Transverse colon (tissue), 4 donors: ENCODE measurements around the gene ARRDC2. TPM values are rescaled to one million over a fixed set of nuclear protein-coding genes. Genes with fewer than 3 reads are reported as not detected.

Experiments used
- DNase-seq: peaks from one replicate; pipeline ENCODE4 v3.0.0-alpha.2; 2019
- H3K27ac ChIP-seq, 4 donors: fragments of 200-600 bp; sonication (generic); 2 replicates each; pipeline ENCODE4 v1.5.1; 2016 to 2018; ENCODE audit warnings: inconsistent platforms in 4 of 4
- H3K27me3 ChIP-seq: fragments of 200-600 bp; sonication (generic); 2 replicates; pipeline ENCODE4 v1.5.1; 2017; ENCODE audit warnings: inconsistent platforms
- H3K36me3 ChIP-seq, 4 donors: fragments of 200-600 bp; sonication (generic); 2 replicates each; pipeline ENCODE4 v1.5.1; 2017 to 2019; ENCODE audit warnings: inconsistent platforms in 4 of 4
- H3K4me1 ChIP-seq, 4 donors: fragments of 200-600 bp; sonication (generic); 2 replicates each; pipeline ENCODE4 v1.5.1; 2017 to 2020; ENCODE audit warnings: inconsistent platforms in 4 of 4
- H3K4me3 ChIP-seq, 4 donors: fragments of 200-600 bp; sonication (generic); 1 replicate in 1 of 4; 2 replicates in 3 of 4; pipeline versions ENCODE4 v1.5.1 to v1.6.1; 2017 to 2019; ENCODE audit warnings: inconsistent platforms in 4 of 4
- H3K9me3 ChIP-seq, 2 donors: fragments of 200-600 bp; sonication (generic); 2 replicates each; pipeline ENCODE4 v1.5.1; 2017 to 2019; ENCODE audit warnings: inconsistent platforms in 2 of 2
- CTCF ChIP-seq, 5 experiments: fragments of 200-600 bp in 3 of 5; fragments of 450-650 bp in 2 of 5; sonication (generic) in 3 of 5; IDR thresholded peaks; 1 replicate in 2 of 5; 2 replicates in 3 of 5; pipeline ENCODE4 v1.5.1; 2016 to 2017; ENCODE audit warnings: antibody characterized with exemption in 5 of 5, inconsistent platforms in 3 of 5, mild to moderate bottlenecking in 2 of 5, moderate library complexity in 1 of 5
- EP300 ChIP-seq: sonication (generic); formaldehyde crosslinking; IDR thresholded peaks from one replicate; pipeline ENCODE4 v1.6.1; 2017; ENCODE audit warnings: antibody characterized with exemption, low read depth
- POLR2A ChIP-seq: fragments of 450-650 bp; IDR thresholded peaks from one replicate; pipeline ENCODE4 v1.6.1; 2016; ENCODE audit warnings: antibody characterized with exemption, mild to moderate bottlenecking, moderate library complexity
- POLR2AphosphoS5 ChIP-seq, 3 donors: sonication (generic); formaldehyde crosslinking; IDR thresholded peaks; one replicate each; pipeline ENCODE4 v1.6.1; 2016; ENCODE audit warnings: antibody characterized with exemption in 3 of 3
- WGBS, 2 donors: methylation state at CpG; one replicate each; pipeline ENCODE4 v1.1.5; 2018; ENCODE audit warnings: low coverage in 1 of 2; 5-methylcytosine and 5-hydroxymethylcytosine counted together
- in situ Hi-C, 4 donors: fragments of 200-750 bp; cut with MboI; loops; one replicate each; pipeline versions ENCODE4 v1.15.0 to v1.15.1; 2017; ENCODE audit warnings: low sequenced_read_pairs in 3 of 4, low pct_ligation_motif_present in 1 of 4, low pct_unique_long_range_greater_than_20kb in 1 of 4
- intact Hi-C: fragments of 100-400 bp; cut with DNase I; formaldehyde crosslinking; loops from one replicate; pipeline ENCODE4 v1.15.1; 2023; ENCODE audit warnings: low total_unique reads
- total RNA-seq, 4 donors: library from RNA; depleted of rRNA; stranded (reverse); fragments of >200 nt; gene quantifications; one replicate each; pipeline ENCODE4 v1.1.0, GENCODE V29; 2016

The ARRDC2 gene
- total RNA-seq, 4 donors from 2014 or later = 28.9 to 69.6 (median 42.7) TPM

GRCh38 chr19:17998827-17999150 is 9.2 kb upstream of the ARRDC2 start:
- peaks cover 13% of the 10 kb centered on the region for H3K27me3 ChIP-seq

GRCh38 chr19:17999684-18000479 is 8.1 kb upstream of the ARRDC2 start:
- peak; percentile 60 for DNase-seq
- intact Hi-C loops (loop anchor here (10.0 kb wide), 1 partner anchor 145 kb away; the partner anchor contains the start of gene RPL18A), in situ Hi-C loops (loop anchor here in 3 of 4 donors (5.0 to 25.0 kb wide), 5 partner anchors 55 to 138 kb away; partner anchors contain the start of genes RPL18A (in 1 of the 3) and SLC5A5 (in 1 of the 3))
- H3K9me3 ChIP-seq = no peaks in the 10 kb centered on the region
- TF ChIP-seq CTCF (IDR thresholded peaks at IDR 0.05) = no peak
- TF ChIP-seq POLR2A = no peak
- TF ChIP-seq POLR2AphosphoS5 (IDR thresholded peaks at IDR 0.05) = no peak
- TF ChIP-seq EP300 = no peak
- H3K27me3 ChIP-seq = peaks cover 6% of the 10 kb centered on the region
- no peaks in the 10 kb centered on the region for H3K36me3 ChIP-seq
- H3K4me3 ChIP-seq = peak overlapping the region in 1 of 4 donors; percentile 86
- H3K27ac ChIP-seq = peak overlapping the region; percentile 89 to 92 (median 90)
- 59 to 76% methylated on average over 7 to 20 of the region's 21 CpGs for WGBS, 2 donors
- H3K4me1 ChIP-seq = peaks cover 4 to 28% (median 19%) of the 10 kb centered on the region in 4 donors

More at GRCh38 chr19:17998827-17999150, 9.2 kb upstream of the ARRDC2 start:
- no peak for TF ChIP-seq POLR2A
- Histone ChIP-seq H3K36me3 (no peaks in the 10 kb centered on the region), H3K4me1 (peaks cover 4 to 28% (median 19%) of the 10 kb centered on the region in 4 donors), H3K4me3 (no peak overlapping the region), H3K27ac (no peak overlapping the region), H3K9me3 (no peaks in the 10 kb centered on the region)
- in situ Hi-C loops = loop anchor here in 3 of 4 donors (10.0 to 25.0 kb wide), 3 partner anchors 54 to 136 kb away; partner anchors contain the start of genes RPL18A (in 1 of the 3) and SLC5A5 (in 1 of the 3)
- WGBS, 2 donors = 78% methylated on average over 5 of the region's 5 CpGs; no CpG with 5 or more reads in 1 of the 2 donors
- intact Hi-C loops = loop anchor here (10.0 kb wide), 1 partner anchor 144 kb away; the partner anchor contains the start of gene RPL18A
- no peak for DNase-seq

- DNase-seq = no peak
- Histone ChIP-seq H3K4me3 (peak overlapping the region in 3 of 4 donors; percentile 69 to 86 (median 72)), H3K4me1 (peaks cover 4 to 28% (median 19%) of the 10 kb centered on the region in 4 donors), H3K27me3 (peaks cover 3% of the 10 kb centered on the region), H3K9me3 (no peaks in the 10 kb centered on the region), H3K36me3 (no peaks in the 10 kb centered on the region), H3K27ac (peak overlapping the region; percentile 89 to 92 (median 90))
- TF ChIP-seq POLR2AphosphoS5 (IDR thresholded peaks at IDR 0.05) (no peak), EP300 (no peak), CTCF (IDR thresholded peaks at IDR 0.05) (no peak), POLR2A (no peak)
- intact Hi-C loops = no loop called here
- WGBS, 2 donors = 0 to 13% methylated on average over 1 to 17 of the region's 17 CpGs
- in situ Hi-C loops = loop anchor here in 2 of 4 donors (5.0 to 10.0 kb wide), 2 partner anchors 54 to 57 kb away; no protein-coding TSS in a partner anchor
Observed at GRCh38 chr19:18000480-18000914, 7.5 kb upstream of the ARRDC2 start.

GRCh38 chr19:18000915-18001776 is 6.8 kb upstream of the ARRDC2 start:
- Histone ChIP-seq H3K36me3 (no peaks in the 10 kb centered on the region), H3K27me3 (no peaks in the 10 kb centered on the region), H3K4me3 (peak overlapping the region; percentile 69 to 86 (median 78)), H3K27ac (peak overlapping the region; percentile 89 to 92 (median 90)), H3K9me3 (no peaks in the 10 kb centered on the region), H3K4me1 (peaks cover 4 to 28% (median 19%) of the 10 kb centered on the region in 4 donors)
- DNase-seq = peak; percentile 95
- TF ChIP-seq CTCF (IDR thresholded peaks at IDR 0.05) (no peak), POLR2AphosphoS5 (IDR thresholded peaks at IDR 0.05) (peak; percentile 70 to 91 (median 84)), POLR2A (peak; percentile 84)
- 0 to 7% methylated on average over 6 to 28 of the region's 105 CpGs for WGBS, 2 donors
- intact Hi-C loops = no loop called here
- in situ Hi-C loops = loop anchor here in 2 of 4 donors (5.0 to 10.0 kb wide), 2 partner anchors 54 to 56 kb away; no protein-coding TSS in a partner anchor
